ENCODE measurements around the gene ZNF697.
"Not testable (repeated sequence)": the region's sequence is repeated elsewhere in the genome, so short reads cannot be mapped to it uniquely, and the experiment has no call there.

Gene ZNF697

GRCh38 chr1:119631086-119631432 lies 17.0 kb downstream of the ZNF697 start:
- no peak for DNase-seq (ENCODE audit: low read depth)

- no peak for DNase-seq (ENCODE audit: low read depth)
Measured at GRCh38 chr1:119626841-119627240, 21.2 kb downstream of the ZNF697 start.

- no peak for DNase-seq (ENCODE audit: low read depth)
Measured at GRCh38 chr1:119626011-119626545, 22.0 kb downstream of the ZNF697 start.

- DNase-seq (ENCODE audit: low read depth), result no peak
Measured at GRCh38 chr1:119623678-119624077, 24.4 kb downstream of the ZNF697 start.

- no peak for DNase-seq (ENCODE audit: low read depth)
Measured at GRCh38 chr1:119623193-119623515, 24.9 kb downstream of the ZNF697 start.

GRCh38 chr1:119622311-119623192 lies 25.5 kb downstream of the ZNF697 start:
- no peak for DNase-seq (ENCODE audit: low read depth)

GRCh38 chr1:119621705-119622104 lies 26.4 kb downstream of the ZNF697 start:
- DNase-seq (ENCODE audit: low read depth), result no peak

GRCh38 chr1:119617751-119618691 lies 30.0 kb downstream of the ZNF697 start:
- no peak for DNase-seq (ENCODE audit: low read depth)

GRCh38 chr1:119616748-119617147 lies 31.3 kb downstream of the ZNF697 start:
- not testable (repeated sequence) for DNase-seq (ENCODE audit: low read depth)

GRCh38 chr1:119615100-119615499 lies 33.0 kb downstream of the ZNF697 start:
- not testable (repeated sequence) for DNase-seq (ENCODE audit: low read depth)

- DNase-seq (ENCODE audit: low read depth), result peak; percentile 53
Measured at GRCh38 chr1:119613769-119614720, 34.0 kb downstream of the ZNF697 start.

- DNase-seq (ENCODE audit: low read depth), result no peak
Measured at GRCh38 chr1:119611701-119612113, 36.4 kb downstream of the ZNF697 start.

- DNase-seq (ENCODE audit: low read depth), result not testable (repeated sequence)
Measured at GRCh38 chr1:119608816-119609215, 39.2 kb downstream of the ZNF697 start.

GRCh38 chr1:119607087-119607807 lies 40.8 kb downstream of the ZNF697 start:
- DNase-seq (ENCODE audit: low read depth), result not testable (repeated sequence)

- no peak for DNase-seq (ENCODE audit: low read depth)
Measured at GRCh38 chr1:119606394-119606793, 41.7 kb downstream of the ZNF697 start.

- no peak for DNase-seq (ENCODE audit: low read depth)
Measured at GRCh38 chr1:119605686-119606085, 42.4 kb downstream of the ZNF697 start.

GRCh38 chr1:119605080-119605479 lies 43.0 kb downstream of the ZNF697 start:
- not testable (repeated sequence) for DNase-seq (ENCODE audit: low read depth)

- no peak for DNase-seq (ENCODE audit: low read depth)
Measured at GRCh38 chr1:119603695-119604094, 44.4 kb downstream of the ZNF697 start.

GRCh38 chr1:119603241-119603640 lies 44.8 kb downstream of the ZNF697 start:
- not testable (repeated sequence) for DNase-seq (ENCODE audit: low read depth)

GRCh38 chr1:119602789-119603188 lies 45.3 kb downstream of the ZNF697 start:
- not testable (repeated sequence) for DNase-seq (ENCODE audit: low read depth)

GRCh38 chr1:119602169-119602568 lies 45.9 kb downstream of the ZNF697 start:
- no peak for DNase-seq (ENCODE audit: low read depth)
